Measurements from ENCODE around the gene ALX4.

The ALX4 gene

GRCh38 chr11:44309478-44310205 lies at the start of gene ALX4:
Gene ALX4, minus strand, starts transcription at chr11:44310139. Its CDS starts 77 bp downstream, at chr11:44310062.
- no peak for DNase-seq (ENCODE audit: extremely low read depth in 1 of 2, low read depth in 1 of 2)

GRCh38 chr11:44359162-44359561 lies 49.2 kb upstream of the ALX4 start:
- DNase-seq (ENCODE audit: extremely low read depth in 1 of 2, low read depth in 1 of 2) = no peak

GRCh38 chr11:44358713-44359112 lies 48.8 kb upstream of the ALX4 start:
- DNase-seq (ENCODE audit: extremely low read depth in 1 of 2, low read depth in 1 of 2) = no peak

GRCh38 chr11:44357711-44358110 lies 47.8 kb upstream of the ALX4 start:
- no peak for DNase-seq (ENCODE audit: extremely low read depth in 1 of 2, low read depth in 1 of 2)

- DNase-seq (ENCODE audit: extremely low read depth in 1 of 2, low read depth in 1 of 2) = no peak
These were observed 46.4 kb upstream of the ALX4 start for GRCh38 chr11:44356351-44356750.

GRCh38 chr11:44351898-44352498 lies 42.1 kb upstream of the ALX4 start:
- DNase-seq (ENCODE audit: extremely low read depth in 1 of 2, low read depth in 1 of 2) = no peak

- no peak for DNase-seq (ENCODE audit: extremely low read depth in 1 of 2, low read depth in 1 of 2)
These were observed 41.2 kb upstream of the ALX4 start for GRCh38 chr11:44351006-44351660.

GRCh38 chr11:44349328-44349727 lies 39.4 kb upstream of the ALX4 start:
- DNase-seq (ENCODE audit: extremely low read depth in 1 of 2, low read depth in 1 of 2) = no peak

GRCh38 chr11:44348721-44349120 lies 38.8 kb upstream of the ALX4 start:
- DNase-seq (ENCODE audit: extremely low read depth in 1 of 2, low read depth in 1 of 2) = no peak

GRCh38 chr11:44348114-44348513 lies 38.2 kb upstream of the ALX4 start:
- DNase-seq (ENCODE audit: extremely low read depth in 1 of 2, low read depth in 1 of 2) = no peak

- no peak for DNase-seq (ENCODE audit: extremely low read depth in 1 of 2, low read depth in 1 of 2)
These were observed 37.6 kb upstream of the ALX4 start for GRCh38 chr11:44347538-44347937.

- no peak for DNase-seq (ENCODE audit: extremely low read depth in 1 of 2, low read depth in 1 of 2)
These were observed 37.0 kb upstream of the ALX4 start for GRCh38 chr11:44346983-44347382.

GRCh38 chr11:44345781-44346180 lies 35.8 kb upstream of the ALX4 start:
- DNase-seq (ENCODE audit: extremely low read depth in 1 of 2, low read depth in 1 of 2) = no peak

- no peak for DNase-seq (ENCODE audit: extremely low read depth in 1 of 2, low read depth in 1 of 2)
These were observed 35.0 kb upstream of the ALX4 start for GRCh38 chr11:44344921-44345320.

GRCh38 chr11:44344423-44344820 lies 34.5 kb upstream of the ALX4 start:
- no peak for DNase-seq (ENCODE audit: extremely low read depth in 1 of 2, low read depth in 1 of 2)

- DNase-seq (ENCODE audit: extremely low read depth in 1 of 2, low read depth in 1 of 2) = no peak
These were observed 34.0 kb upstream of the ALX4 start for GRCh38 chr11:44343778-44344422.

GRCh38 chr11:44342616-44343015 lies 32.7 kb upstream of the ALX4 start:
- no peak for DNase-seq (ENCODE audit: extremely low read depth in 1 of 2, low read depth in 1 of 2)

GRCh38 chr11:44340656-44341055 lies 30.7 kb upstream of the ALX4 start:
- DNase-seq (ENCODE audit: extremely low read depth in 1 of 2, low read depth in 1 of 2) = no peak

GRCh38 chr11:44339530-44339883 lies 29.6 kb upstream of the ALX4 start:
- DNase-seq (ENCODE audit: extremely low read depth in 1 of 2, low read depth in 1 of 2) = no peak

- no peak for DNase-seq (ENCODE audit: extremely low read depth in 1 of 2, low read depth in 1 of 2)
These were observed 29.0 kb upstream of the ALX4 start for GRCh38 chr11:44338698-44339529.

- no peak for DNase-seq (ENCODE audit: extremely low read depth in 1 of 2, low read depth in 1 of 2)
These were observed 28.1 kb upstream of the ALX4 start for GRCh38 chr11:44338026-44338425.
